Renal cortex interstitium (tissue), 11 donors: ENCODE measurements around the gene SLC26A3. TPM values are rescaled to one million over a fixed set of nuclear protein-coding genes. Genes with fewer than 3 reads are reported as not detected.
A peak's percentile ranks its signal among the peaks of the same experiment; 100 is the strongest.

ENCODE experiments used
- DNase-seq, 11 donors: peaks; one replicate each; pipeline ENCODE4 v3.0.0-alpha.2; 2013; ENCODE audit warnings: low read depth in 9 of 11, low spot score in 4 of 11; ENCODE audit errors: extremely low read depth in 1 of 11
- polyA plus RNA-seq, 3 donors: library from polyadenylated mRNA; unstranded; fragments of 120-200 nt; gene quantifications; one replicate each; pipeline ENCODE4 v1.2.1, GENCODE V29; 2013; ENCODE audit not compliant: insufficient read length in 3 of 3

SLC26A3 gene
- polyA plus RNA-seq, 3 donors, result 0.22 to 0.62 (median 0.39) TPM

DNA sequence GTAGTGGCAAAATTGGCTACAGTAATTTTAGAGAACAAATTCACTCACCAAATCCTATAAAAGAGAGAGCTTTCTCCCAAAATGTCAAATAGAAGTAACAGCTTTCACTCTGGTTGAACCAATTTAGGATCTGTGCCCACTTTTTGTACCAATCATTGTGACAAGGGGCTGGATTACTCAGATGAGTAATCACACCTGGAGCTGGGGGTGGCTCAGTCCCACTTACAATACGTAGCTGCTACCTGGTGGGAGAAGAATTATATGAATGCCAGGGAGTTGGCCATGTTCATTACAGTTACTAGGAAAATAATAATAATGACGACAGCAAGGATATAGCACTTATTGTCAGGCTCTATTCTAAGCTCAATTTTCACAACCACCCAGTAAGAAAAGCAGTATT lies 23.4 kb upstream of the SLC26A3 start:
- no peak for DNase-seq

GRCh38 chr7:107824858-107825257 lies 21.8 kb upstream of the SLC26A3 start:
- DNase-seq, result no peak

- no peak for DNase-seq
These were observed 15.6 kb upstream of the SLC26A3 start for GRCh38 chr7:107818622-107819021.

DNA sequence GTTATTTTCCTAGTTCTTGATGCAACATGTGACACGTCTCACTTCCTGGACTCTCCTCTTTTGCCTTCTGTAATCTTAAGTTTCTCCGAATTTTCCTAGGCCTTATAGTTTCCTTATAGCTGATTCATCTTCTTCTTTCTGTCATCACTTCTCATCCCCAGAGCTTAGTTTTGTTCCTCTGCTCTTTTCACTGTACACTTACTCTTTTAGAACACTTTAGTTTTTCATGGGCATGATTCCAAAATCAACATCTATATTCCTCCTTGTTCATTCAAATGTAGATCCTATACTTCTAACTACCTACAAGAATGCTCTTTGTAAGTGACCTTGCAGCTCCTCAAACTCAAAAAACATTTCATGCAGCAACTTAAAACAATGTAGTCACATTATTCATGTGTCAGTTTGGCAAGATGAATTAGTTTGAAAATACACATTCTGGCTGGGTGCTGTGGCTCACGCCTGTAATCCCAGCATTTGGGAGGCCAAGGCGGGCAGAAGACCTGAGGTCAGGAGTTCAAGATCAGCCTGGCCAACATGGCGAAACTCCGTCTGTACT lies 13.1 kb upstream of the SLC26A3 start:
- DNase-seq, result no peak

DNA sequence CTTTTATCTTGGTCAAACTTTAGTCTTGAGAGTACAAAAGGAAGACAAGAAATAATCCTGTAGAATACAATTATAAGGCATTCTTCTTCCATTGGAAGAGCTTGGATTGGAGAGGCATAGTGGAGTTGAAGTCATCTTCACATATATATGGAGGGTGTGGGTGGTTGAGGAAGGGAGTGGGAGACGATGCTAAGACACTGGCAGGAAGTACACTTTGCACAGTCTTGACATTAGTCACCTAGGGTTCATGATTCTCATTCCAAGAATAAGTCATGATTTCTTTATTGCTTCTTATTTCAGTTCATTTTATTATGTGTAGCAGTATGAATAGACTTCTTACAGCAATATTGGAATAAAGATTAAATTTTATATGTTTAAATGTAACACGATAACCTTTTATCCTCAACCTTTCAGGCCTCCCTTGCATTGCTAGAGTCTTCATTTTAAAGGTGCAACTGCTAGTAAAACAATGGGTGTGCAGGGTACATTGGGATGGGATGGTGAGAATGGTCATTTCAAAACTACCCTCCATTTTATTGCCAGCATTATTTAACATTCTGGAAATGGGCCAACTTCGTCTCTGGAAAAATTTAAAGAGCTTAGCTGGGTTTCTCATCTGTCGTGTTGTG lies 12.3 kb upstream of the SLC26A3 start:
- no peak for DNase-seq

DNA sequence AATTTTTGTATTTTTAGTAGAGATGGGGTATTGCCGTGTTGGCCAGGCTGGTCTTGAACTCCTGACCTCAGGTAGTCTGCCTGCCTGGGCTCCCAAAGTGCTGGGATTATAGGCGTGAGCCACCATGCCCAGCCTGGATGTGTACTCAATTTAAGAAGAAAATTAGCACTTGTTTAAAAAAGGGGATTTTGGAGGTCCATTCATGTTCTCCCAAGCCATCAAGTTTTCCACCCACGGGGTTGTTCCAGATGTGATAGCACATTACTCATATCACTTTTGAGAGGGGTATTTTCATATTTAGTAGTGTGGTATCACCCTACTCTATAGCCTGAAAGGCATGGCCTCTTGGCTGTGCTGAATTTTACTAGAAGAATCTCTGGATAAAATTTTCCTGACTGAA lies 10.5 kb upstream of the SLC26A3 start:
- no peak for DNase-seq

DNA sequence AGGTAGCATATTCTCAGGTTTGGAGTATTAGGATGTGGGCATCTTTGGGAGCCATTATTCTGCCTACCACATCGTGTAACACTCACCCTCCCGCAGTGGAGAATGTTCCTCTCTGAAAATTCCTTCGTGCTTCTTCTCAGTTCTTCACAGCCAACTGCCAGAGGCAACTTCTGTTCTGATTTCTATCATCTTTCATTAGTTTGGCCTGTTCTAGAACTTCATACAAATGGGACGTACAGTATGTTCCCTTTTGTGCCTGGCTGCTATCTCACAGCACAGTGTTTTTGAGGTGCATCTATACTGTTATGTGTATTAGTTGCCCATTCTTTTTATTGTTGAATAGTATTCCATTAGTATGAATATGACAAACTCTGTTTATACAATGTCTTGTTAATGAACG lies 8.9 kb upstream of the SLC26A3 start:
- DNase-seq, result no peak

DNA sequence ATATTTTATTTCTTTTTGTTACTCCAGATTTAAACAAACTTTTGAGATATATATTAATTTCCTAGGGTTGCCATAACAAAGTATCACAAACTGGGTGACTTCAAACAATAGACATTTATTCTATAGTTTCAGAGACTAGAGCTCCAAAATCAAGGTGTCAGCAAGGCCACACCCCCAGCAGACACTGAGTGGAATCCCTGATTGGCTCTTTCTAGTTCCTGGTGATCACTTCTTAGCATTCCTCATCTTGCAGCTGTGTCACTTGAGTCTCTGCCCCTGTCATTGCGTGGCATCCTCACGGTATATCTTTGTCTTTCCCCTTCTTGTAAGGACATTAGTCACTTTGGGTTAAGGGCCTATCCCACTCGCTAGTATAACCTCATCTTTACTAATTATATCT lies 7.6 kb upstream of the SLC26A3 start:
- DNase-seq, result no peak

GRCh38 chr7:107809179-107809578 lies 6.2 kb upstream of the SLC26A3 start:
- no peak for DNase-seq

DNA sequence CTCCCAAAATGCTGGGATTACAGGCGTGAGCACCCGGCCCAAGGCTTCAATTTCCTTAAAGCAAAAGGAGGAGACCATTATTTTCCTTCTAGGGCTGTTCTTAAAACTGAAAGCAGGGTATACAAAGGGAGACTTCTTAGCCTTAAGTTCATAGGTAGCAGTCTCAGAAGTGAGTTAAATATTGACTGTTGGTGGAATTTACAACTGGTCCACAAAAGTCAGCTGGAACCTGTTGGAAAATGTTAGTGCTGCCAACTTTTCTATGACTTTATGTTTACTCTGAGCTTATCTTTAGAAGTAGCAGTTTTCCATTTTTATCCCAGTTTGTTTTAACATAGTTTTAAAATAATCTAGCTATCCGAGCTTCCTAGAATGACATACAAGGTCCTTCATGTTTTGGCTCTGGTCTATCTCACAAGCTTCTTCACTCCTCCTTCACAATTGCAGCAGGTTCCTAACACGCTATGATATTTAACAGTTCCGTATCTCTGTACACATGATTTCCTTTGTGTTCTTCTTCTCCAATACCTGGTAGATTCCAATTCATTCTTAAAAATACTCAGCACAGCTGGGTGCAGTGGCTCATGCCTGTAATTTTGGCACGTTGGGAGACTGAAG lies 3.3 kb downstream of the SLC26A3 start:
- peak in 2 of 11 donors; percentile 1 to 21 for DNase-seq

GRCh38 chr7:107792364-107792763 lies 10.7 kb downstream of the SLC26A3 start:
- no peak for DNase-seq

GRCh38 chr7:107789647-107790046 lies 13.4 kb downstream of the SLC26A3 start:
- DNase-seq, result no peak

- DNase-seq, result no peak
These were observed 14.4 kb downstream of the SLC26A3 start for GRCh38 chr7:107788662-107789061.

DNA sequence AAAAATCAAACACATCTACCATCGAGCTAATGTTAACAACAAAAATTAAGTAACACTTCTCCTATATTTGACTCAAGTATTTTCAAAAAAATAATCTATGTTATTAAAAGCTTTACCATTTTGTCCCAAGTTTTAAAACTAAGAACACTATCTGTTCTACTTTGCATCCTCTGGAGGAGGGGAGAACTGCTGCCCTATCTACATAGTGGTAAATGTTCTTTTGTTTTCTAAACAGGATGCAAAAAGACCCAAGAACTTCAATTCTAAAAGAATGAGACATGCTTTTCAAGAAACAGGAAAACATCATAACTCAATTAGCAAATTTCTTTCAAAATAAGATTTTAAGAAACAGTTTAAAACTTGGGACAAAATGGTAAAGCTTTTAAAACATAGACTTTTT lies 14.8 kb downstream of the SLC26A3 start:
- no peak for DNase-seq

GRCh38 chr7:107785926-107786325 lies 17.1 kb downstream of the SLC26A3 start:
- DNase-seq, result no peak

DNA sequence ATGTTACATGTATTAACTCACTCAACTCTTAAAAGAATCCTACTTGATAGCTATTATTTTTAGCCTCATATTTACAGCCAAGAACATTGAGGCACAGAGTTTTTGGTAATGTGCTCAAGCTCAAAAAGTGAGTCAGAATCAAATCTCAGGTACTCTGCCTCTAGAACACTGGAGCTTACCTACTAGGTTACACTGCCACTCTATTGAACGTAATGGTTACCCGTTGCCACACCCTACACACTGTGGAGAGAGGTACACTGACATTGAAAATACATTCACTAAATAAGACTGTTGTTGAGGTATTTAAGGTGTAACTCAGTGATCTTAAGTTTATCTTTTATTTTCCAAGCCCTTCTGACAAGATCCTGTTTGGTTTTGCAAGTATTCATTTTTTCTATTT lies 17.9 kb downstream of the SLC26A3 start:
- DNase-seq, result no peak

DNA sequence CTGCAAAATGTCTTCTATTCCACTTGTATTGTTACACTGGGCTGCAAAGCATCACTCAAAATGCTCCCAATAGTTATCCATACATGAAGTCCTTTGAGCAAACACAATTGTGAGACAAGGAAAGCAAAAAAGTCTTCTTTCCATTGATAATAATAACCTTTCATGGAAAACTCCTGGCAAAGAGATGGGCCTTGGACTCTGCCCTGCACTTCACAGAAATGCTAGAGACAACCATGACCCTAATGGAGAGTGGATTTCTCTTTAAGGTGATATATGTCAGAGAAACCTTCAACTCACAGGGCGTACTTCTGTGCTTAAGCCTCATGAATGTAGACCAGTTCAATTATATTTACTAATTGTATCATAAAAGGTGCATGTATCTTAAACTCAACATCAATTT lies 19.4 kb downstream of the SLC26A3 start:
- DNase-seq, result no peak

- no peak for DNase-seq
These were observed 20.6 kb downstream of the SLC26A3 start for GRCh38 chr7:107782374-107782773.

GRCh38 chr7:107779647-107780099 lies 23.4 kb downstream of the SLC26A3 start:
- DNase-seq, result no peak

DNA sequence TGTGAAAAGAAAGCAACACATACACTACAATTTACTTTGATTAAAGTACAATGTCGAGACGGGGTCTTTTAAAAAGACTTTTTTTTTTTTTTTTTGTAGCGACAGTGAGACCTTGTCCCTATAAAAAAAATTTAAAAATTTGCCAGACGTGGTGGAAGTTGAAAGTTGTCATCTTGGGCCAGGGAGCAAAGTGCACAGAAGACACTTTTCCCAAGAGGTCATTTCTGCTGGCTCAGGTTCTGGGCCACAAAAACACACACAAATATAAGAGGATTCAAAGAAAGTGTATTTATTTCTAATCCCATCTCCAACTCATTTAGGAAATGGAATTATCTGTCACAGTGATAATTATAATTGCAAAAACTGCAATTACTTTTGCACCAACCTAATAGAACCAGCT lies 24.7 kb downstream of the SLC26A3 start:
- no peak for DNase-seq

GRCh38 chr7:107777702-107778101 lies 25.3 kb downstream of the SLC26A3 start:
- no peak for DNase-seq
